ENCODE measurements around the gene OS9.

The OS9 gene

DNA sequence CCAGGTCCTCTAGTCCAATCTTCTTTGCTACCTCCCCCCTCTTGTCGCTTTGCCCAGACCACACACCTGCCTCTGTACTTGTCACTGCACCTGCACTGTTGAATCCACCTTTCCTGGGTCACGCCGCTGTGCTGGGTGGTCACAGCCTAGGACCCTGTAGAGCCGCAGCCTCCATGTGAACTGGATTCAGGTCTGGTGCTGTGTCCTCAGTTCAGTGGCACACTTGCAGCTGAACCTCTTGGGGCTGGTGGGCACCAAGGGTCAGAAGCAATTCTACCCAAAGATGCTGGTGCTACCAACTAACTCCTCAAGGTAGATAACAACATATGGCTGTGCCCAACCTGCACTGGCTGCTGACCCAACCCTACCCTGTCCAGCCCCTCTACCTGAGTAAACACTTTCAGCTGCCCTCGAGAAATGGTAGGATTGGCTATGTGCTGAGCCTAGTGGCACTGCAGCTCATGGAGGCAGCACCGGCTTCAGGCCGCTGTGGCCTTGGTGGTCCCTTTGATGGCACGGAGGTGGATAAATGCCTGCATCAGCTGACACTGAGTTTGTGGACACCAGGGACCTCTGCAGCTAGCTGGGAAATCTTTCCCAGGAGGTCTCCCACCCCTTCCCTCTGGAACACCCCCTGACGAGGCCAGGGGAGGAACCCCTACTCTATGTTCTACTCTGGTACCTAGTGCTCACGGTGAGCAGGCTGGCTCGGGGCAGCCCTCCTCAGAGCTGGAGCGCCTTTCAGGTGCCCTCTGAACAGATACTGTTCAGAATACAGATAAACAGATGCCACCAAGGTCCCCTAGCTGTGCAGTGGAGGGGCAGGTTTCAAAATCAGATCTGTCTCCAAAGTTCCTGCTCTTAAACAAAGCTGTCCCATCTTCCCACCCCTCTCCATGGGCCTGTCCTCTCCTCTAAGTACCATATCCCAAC lies 30.3 kb downstream of the OS9 start:
- no peak for DNase-seq

GRCh38 chr12:57724936-57725740 lies 31.2 kb downstream of the OS9 start:
- no peak for DNase-seq

GRCh38 chr12:57725851-57726150 lies 31.9 kb downstream of the OS9 start:
- DNase-seq = no peak

DNA sequence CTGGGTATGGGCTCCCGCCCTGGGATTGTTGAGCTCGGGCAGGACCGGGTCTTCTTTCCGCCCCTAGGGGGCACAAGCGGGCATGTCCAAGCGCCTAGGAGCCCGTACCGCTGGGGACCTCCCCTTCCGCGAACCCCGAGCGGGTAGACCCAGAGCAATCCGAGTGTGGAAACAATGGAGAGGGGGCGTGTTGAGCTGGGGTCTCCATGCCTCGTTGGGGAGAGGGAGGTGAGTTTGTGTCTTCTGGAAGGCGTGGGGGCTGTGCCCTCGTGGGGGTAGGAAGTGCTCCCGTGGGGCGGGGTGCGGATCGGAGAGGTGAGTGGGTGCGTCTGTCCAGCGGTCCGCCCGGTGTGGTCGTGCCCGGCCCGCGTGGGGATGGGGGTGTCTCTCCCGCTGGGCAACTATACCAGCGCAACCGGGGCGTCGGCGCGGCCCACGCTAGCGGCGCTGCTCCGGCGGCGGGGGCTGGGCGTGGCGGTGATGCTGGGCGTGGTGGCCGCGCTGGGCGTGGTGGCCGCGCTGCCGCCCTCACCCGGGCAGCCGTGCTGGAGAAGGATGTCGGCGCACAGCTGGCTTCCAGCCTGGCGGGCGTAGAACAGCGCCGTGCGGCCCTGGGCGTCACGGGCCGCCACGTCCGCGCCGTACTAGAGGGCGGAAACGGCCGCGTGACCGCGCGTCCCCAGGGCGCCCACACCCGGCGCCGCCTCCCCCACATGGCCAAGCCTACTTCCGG lies 32.4 kb downstream of the OS9 start:
- peak; percentile 85 to 93 for DNase-seq

DNA sequence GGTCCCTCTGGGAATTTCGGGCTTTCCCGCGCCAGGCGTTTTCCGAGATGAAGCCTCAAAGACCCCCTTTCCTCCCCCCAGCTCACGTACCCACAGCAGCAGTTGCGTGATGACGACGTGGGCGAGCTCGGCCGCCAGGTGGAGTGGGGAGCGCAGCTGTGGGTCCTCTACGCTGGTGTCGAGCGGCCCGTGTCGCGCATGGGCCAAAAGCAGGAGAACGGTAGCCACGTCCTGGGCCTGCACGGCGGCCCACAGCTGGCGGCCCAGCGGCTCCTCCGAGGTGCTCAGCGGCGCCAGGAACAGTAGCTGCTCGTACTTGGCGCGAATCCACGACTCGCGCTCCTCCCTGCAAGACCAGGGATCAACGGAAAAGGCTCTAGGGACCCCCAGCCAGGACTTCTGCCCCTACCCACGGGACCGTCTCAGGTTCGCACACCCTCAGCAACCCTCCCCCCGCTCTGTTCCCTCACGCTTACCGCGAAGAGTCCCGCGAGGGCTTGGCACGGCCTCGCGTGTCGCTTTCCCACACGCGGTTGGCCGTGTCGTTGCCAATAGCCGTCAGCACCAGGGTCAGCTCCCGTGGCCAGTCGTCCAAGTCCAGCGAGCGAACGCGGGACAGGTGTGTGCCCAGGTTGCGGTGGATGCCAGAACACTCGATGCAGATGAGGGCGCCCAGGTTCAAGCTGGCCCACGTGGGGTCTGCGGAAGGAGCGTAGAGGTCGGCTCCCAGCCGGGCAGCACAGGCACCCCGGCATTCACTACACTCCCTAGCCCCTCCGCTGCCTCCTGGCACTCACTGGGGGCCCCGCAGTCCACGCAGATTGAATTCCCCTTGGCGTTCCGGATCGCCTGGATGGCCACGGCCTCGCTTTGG lies 33.2 kb downstream of the OS9 start:
- no peak for DNase-seq

DNA sequence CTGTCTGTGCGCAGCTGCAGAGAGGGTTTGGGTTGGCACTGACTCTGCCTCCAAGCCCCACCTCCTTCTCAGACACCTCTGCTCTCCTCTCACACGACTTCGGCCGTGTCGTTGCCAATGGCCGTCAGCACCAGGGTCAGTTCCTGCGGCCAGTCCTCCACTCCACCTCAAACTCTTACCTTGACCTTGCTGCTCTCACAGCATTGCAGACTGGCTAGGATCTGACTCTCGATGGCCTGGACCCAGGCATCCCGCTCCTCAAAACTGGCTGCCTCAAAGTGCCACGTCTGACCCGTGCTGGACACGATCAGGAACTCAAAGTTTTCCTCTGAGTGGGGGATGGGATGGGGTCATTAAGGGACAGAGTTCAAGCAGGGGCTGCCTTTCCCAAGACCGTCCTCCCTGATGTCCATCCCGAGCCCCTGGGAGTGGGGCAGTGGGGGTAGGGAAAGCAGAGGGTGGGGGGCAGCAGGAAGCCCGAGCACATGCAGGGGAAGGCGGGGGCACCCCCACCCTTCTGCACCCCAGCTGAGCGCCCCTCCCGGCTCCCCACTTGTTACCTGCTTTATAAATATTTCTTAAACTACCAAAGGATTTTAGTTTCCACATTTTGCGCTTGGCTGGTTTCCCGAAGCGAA lies 33.9 kb downstream of the OS9 start:
- DNase-seq = no peak

DNA sequence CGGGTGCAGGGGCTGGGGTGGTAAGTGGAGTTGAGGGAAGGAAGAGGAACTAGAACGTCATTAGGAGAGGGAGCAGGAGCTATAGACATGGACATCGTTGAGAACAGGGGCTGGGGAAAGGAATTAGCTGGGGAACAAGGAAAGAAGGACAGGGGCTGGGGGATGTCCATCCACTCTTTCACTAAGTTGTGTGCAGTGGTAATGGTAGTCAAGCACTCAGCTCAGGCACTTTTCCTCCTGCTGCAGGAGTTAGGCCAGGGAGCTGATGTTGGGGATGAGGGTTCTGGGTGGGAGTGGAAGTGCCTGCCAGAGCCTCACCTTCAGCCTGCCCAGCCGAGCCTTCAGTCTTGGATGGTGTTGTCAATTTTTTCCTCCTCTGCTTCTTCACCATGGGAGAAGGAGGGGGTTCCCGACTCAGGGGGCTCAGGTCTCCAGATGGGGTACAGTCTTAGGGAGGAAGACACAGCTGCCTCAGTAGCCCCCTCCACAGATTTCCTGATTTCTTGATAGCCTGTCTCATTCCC lies 35.5 kb downstream of the OS9 start:
- DNase-seq = no peak

DNA sequence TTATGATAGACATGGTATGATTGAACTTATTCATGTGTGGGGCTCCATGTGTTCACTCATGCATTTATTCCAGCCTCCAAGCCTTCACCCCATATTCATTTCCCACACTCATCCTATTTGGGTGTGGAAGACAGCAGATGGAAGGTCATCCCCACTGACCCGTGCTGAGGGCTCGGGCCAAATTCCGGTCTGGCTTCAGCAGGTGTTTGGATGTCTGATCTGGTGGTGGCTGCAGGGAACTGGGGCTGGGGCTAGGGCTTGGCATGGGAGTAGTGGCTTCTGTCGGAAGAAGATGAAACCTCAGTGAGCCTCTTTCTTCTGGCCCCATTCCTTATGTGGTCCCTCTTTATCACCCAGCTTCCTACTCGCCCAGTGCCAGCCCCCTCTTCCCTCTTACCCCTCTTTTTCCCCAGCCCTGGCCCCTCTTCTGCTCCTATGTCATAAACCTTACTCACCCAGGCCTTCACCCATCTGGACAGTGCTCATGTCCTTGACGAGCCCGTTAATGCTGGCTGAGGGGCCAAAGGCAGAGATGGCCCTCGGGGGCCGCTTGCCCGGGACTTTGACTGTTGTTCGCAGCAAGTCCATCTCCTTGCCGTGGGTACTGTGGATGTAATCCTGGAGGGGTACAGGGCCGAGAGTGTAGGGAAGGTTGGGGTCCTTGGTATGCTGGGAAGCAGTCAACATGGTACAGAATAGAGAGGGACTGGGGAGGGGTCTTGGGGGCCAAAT lies 36.6 kb downstream of the OS9 start:
- DNase-seq = no peak

DNA sequence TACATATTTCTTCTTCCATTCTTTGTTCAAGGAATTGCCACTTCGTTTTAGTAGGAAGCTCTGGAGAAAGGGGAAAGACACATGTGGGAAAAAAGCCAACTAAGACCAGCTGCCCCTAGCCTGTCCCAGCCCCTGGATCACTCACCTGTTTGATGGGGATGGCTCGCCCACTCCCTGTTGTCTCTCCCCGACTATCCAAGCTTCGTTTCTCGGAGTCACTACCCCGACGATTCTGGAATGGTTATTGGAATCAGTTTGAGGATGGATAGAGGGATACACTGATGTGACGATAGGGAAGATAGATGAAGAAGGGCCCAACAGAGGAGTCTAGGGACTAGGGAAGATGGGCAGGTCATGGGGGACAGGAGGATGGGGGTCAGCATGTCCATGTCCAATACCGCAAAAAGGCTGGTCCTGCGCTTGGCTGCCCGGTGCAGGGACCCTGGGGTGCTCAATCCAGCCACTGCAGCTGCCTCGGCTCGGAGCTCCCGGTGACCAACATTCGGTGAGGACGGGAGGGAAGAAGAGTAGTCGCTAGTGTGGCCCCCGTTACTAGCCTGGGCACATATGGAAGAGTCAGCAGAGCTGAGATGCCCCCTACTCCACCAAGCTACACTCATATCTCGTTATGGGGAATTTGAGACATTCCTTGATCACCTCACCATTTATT lies 37.6 kb downstream of the OS9 start:
- DNase-seq = no peak

DNA sequence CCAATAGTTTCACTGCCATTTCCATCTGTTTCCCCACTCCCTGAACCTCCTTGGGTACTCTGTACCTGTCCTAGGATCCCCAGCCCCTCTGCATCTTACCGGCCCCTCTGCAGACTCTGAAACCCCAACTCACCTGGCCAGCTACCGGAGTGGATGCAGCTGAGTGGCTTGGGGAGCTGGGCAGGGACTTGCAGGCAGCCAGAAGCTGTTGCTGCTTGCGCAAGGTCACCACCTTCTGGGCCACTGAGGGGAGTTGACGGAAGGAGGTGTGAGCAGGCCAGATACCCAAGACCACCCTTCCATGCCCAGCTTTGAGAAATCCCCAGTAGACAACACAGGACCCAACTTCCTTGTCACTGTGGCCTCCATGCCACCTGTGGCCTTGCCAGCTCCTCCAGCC lies 38.3 kb downstream of the OS9 start:
- DNase-seq = no peak

GRCh38 chr12:57732726-57733593 lies 39.0 kb downstream of the OS9 start:
- DNase-seq = no peak

- no peak for DNase-seq
Measured at GRCh38 chr12:57733928-57734327, 40.0 kb downstream of the OS9 start.

DNA sequence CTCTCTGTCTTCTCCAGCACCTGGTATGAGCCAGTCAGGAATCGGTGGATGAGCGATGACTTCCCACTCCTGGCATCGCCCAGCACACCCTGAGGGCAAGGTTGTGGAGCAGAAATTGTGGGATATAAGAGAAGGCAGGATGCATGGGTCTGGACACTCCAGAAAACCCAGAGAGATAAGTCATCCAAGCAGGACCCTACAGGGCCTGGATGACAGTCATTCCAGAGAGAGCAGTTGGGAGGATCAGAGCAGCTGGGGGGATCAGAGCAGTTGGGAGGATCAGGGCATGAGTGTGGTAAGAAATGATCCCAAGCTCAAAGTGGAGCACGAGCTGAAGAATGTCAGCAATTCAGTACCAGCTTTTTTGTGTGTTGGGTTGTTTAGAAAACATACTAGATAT lies 40.7 kb downstream of the OS9 start:
- DNase-seq = no peak

GRCh38 chr12:57735198-57735855 lies 41.4 kb downstream of the OS9 start:
- peak in 1 of 2 experiments; percentile 22 for DNase-seq

DNA sequence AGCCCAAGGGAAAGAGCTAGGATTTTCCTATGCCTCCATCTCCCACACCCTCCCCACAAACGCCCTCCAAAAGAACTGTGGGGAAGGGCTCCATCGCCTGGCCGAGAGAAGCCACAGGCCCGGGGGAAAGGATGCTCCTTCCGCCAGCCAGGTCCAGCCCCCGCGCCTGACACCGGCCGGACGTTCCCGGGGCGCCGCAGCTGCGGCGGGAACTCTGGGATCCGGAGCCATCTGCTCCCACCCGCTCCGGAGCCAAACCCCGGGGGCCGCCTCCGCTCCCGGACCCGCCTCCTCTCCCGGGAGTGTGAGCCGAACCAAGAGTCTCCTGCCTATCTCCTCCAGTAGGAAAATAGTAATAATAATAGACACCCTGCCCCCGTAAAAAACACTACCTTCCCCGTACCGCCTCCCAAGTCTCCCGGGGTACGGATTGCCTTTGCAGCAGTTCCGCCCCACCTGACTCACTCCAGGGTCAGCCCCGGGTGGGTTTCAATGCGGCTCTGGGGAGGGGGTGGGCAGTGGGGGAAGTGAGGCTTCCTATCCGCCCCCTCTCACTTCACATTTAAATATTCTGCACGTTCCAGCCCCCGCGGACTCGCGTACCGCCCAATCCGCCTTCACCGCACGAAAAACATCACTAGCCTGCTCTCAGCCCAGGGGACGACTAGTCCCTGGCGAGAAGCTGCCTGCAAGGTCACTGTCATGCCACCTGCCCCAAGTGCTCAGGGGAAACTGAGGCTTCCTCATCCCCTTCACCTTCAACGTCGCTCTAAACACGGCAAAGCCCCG lies 42.2 kb downstream of the OS9 start:
- DNase-seq = peak; percentile 43 to 63

DNA sequence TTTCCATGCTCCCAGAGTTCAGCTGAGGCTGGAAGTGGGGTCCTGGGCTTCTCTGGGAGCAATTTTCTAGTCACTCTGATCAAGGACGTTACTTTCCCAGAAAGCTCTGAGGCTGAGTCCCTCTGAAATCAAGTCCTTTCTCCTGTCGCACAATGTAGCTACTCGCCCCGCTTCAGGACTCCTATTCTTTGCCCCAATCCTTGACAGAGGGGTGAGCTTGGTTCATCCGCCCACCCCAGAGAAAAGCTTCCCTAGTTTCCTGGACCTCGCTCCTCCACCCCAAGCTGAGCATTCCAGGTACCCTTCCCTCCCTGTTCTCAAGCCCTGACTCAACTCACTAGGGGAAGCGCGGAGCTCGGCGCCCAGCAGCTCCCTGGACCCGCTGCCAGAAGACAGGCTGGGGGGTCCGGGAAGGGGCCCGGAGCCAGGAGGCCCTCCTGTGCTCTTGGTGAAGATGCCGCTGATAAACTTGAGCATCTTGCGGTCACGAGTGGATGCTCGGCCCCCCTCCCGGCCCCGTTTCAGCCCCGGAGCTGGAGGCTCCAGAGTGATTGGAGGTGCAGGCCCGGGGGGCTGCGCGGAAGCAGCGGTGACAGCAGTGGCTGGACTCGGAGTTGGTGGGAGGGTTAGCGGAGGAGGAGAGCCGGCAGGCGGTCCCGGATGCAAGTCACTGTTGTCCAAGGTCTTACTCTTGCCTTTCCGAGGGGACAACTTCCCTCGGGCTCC lies 43.0 kb downstream of the OS9 start:
- DNase-seq = no peak

Measured in NCI-H2081 (cell line).